Measurements from ENCODE around the gene FOXN1. TPM values are rescaled to one million over a fixed set of nuclear protein-coding genes. Genes with fewer than 3 reads are reported as not detected.
A peak's percentile ranks its signal among the peaks of the same experiment; 100 is the strongest.

Gene FOXN1
- total RNA-seq, 1 donor from 2014 or later, result not detected

DNA sequence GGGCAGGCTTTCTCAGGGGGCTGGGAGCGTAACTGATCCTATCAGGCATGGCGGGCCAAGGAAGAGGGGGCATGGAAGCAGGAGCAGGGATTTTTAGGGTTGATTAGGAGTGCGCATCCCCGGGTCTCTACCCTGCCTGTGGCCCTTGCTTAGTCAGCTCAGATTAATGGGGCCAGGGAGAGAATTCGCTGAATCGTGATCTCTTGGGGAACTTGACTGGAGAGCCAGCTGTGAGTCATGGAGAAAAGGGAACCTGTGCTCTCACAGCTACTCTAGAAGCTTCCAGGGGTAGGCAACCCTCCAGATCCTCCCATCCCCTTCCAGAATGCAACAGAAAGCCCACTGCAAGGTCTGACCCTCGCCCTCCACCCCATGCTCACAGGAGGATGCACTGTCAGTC, 3.6 kb downstream of the FOXN1 start:
- H3K36me3 ChIP-seq, result no peaks in the 10 kb centered on the region
- H3K9ac ChIP-seq, result no peak overlapping the region
- H3K9me3 Mint-ChIP-seq, result no peaks in the 10 kb centered on the region
- no peaks in the 10 kb centered on the region for H4K20me1 ChIP-seq (ENCODE audit: low read depth)
- H3K27ac Mint-ChIP-seq, result peak overlapping the region; percentile 72
- H3K27me3 ChIP-seq, result no peaks in the 10 kb centered on the region
- H3K4me3 Mint-ChIP-seq, result no peak overlapping the region
- no peak overlapping the region for H2AFZ ChIP-seq (replicated peaks)
- no peaks in the 10 kb centered on the region for H3K4me1 ChIP-seq
- no peaks in the 10 kb centered on the region for H3K9me3 ChIP-seq (ENCODE audit: low read depth)
- no peak for DNase-seq (ENCODE audit: low spot score)
- H3K4me2 ChIP-seq, result no peak overlapping the region
- H3K27me3 Mint-ChIP-seq (ENCODE audit: insufficient read depth, low read depth), result peaks cover 16% of the 10 kb centered on the region
- peaks cover 3% of the 10 kb centered on the region for H3K4me1 Mint-ChIP-seq
- TF ChIP-seq EZH2phosphoT487 (IDR thresholded peaks at IDR 0.05), result no peak
- TF ChIP-seq, protein P1, sequence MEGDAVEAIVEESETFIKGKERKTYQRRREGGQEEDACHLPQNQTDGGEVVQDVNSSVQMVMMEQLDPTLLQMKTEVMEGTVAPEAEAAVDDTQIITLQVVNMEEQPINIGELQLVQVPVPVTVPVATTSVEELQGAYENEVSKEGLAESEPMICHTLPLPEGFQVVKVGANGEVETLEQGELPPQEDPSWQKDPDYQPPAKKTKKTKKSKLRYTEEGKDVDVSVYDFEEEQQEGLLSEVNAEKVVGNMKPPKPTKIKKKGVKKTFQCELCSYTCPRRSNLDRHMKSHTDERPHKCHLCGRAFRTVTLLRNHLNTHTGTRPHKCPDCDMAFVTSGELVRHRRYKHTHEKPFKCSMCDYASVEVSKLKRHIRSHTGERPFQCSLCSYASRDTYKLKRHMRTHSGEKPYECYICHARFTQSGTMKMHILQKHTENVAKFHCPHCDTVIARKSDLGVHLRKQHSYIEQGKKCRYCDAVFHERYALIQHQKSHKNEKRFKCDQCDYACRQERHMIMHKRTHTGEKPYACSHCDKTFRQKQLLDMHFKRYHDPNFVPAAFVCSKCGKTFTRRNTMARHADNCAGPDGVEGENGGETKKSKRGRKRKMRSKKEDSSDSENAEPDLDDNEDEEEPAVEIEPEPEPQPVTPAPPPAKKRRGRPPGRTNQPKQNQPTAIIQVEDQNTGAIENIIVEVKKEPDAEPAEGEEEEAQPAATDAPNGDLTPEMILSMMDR (IDR thresholded peaks at IDR 0.05), result no peak
- TF ChIP-seq EZH2 (IDR thresholded peaks at IDR 0.05), result no peak
- H3K79me2 ChIP-seq (ENCODE audit: low read depth), result no peaks in the 10 kb centered on the region
- H3K36me3 Mint-ChIP-seq, result no peaks in the 10 kb centered on the region
- H3F3A ChIP-seq (ENCODE audit: low read depth), result no peaks in the 10 kb centered on the region
- no peak overlapping the region for H3K4me3 ChIP-seq
- H3K27ac ChIP-seq, result no peak overlapping the region

DNA sequence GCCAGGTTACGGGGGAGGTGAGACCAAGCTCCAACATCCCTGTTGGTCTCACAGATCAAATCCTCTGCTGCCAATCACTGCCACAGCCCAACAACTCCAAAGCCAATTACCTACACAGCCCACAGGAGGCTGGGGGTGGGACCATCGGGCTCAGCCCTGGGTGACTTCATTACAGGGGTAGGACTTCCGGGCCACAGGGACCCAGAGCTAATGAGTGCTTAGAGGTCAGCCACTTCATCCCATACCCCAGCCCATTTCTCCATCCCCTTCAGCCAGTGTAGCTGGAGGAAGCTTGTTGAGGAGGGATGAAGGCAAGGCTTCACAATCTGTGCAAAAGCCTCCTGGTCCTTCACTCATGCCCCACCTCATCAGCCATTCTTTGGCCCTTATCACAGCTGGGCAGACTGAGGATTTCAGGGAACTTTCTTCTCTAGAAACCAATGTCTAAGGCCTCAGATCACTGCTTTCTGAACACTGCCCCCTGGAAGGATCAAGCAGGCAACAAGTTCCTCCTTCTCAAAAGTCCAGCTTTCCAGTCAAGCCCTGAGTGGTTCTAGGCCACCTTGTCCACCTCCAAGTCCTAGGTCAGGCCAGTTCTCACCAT, 5.8 kb downstream of the FOXN1 start:
- Histone ChIP-seq H3K36me3 (no peaks in the 10 kb centered on the region), H3K4me2 (no peak overlapping the region), H3K27ac (no peak overlapping the region), H3K27me3 (no peaks in the 10 kb centered on the region), H2AFZ (replicated peaks) (no peak overlapping the region), H3K9ac (no peak overlapping the region), H3K79me2 (ENCODE audit: low read depth) (no peaks in the 10 kb centered on the region), H4K20me1 (ENCODE audit: low read depth) (no peaks in the 10 kb centered on the region), H3F3A (ENCODE audit: low read depth) (no peaks in the 10 kb centered on the region), H3K4me1 (no peaks in the 10 kb centered on the region), H3K4me3 (no peak overlapping the region), H3K9me3 (ENCODE audit: low read depth) (no peaks in the 10 kb centered on the region)
- peaks cover 6% of the 10 kb centered on the region for H3K9me3 Mint-ChIP-seq
- no peak overlapping the region for H3K4me3 Mint-ChIP-seq
- H3K27ac Mint-ChIP-seq, result no peak overlapping the region
- H3K27me3 Mint-ChIP-seq (ENCODE audit: insufficient read depth, low read depth), result peaks cover 15% of the 10 kb centered on the region
- peaks cover 3% of the 10 kb centered on the region for H3K4me1 Mint-ChIP-seq
- no peak for DNase-seq (ENCODE audit: low spot score)
- no peaks in the 10 kb centered on the region for H3K36me3 Mint-ChIP-seq
- TF ChIP-seq, protein P1 (IDR thresholded peaks at IDR 0.05), result no peak
- TF ChIP-seq EZH2 (IDR thresholded peaks at IDR 0.05) (no peak), EZH2phosphoT487 (IDR thresholded peaks at IDR 0.05) (no peak)

DNA sequence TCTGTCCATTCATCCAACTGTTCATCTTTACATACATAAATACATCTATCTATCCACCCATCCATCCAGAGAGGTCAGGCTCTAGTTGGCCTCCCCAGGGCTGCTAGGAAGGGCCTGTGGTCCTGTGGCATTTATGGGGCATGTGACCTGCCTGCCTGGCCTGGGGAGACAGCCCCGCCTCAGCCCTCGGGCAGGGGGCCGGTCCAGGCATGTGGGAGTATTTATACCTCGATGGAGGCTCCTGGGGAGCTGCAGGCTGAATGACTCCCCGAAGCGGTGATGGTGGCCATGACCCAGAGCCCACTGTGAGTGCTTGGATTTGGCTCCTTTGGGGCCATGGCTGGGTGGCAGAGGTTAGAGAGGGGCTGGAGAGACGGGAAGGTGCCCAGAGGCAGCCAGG, 7.3 kb downstream of the FOXN1 start:
- H3K9ac ChIP-seq, result no peak overlapping the region
- no peak overlapping the region for H3K4me2 ChIP-seq
- no peaks in the 10 kb centered on the region for H3F3A ChIP-seq (ENCODE audit: low read depth)
- TF ChIP-seq EZH2 (IDR thresholded peaks at IDR 0.05) (no peak), EZH2phosphoT487 (IDR thresholded peaks at IDR 0.05) (no peak)
- TF ChIP-seq, protein P1 (IDR thresholded peaks at IDR 0.05), result no peak
- no peak overlapping the region for H3K4me3 ChIP-seq
- H3K4me1 ChIP-seq, result no peaks in the 10 kb centered on the region
- H3K36me3 Mint-ChIP-seq, result no peaks in the 10 kb centered on the region
- H3K4me1 Mint-ChIP-seq, result peaks cover 3% of the 10 kb centered on the region
- peak overlapping the region; percentile 15 for H3K27ac Mint-ChIP-seq
- DNase-seq (ENCODE audit: low spot score), result no peak
- no peaks in the 10 kb centered on the region for H3K36me3 ChIP-seq
- H2AFZ ChIP-seq (replicated peaks), result no peak overlapping the region
- no peak overlapping the region for H3K4me3 Mint-ChIP-seq
- peaks cover 9% of the 10 kb centered on the region for H3K9me3 Mint-ChIP-seq
- H3K27me3 Mint-ChIP-seq (ENCODE audit: insufficient read depth, low read depth), result peaks cover 17% of the 10 kb centered on the region
- H4K20me1 ChIP-seq (ENCODE audit: low read depth), result no peaks in the 10 kb centered on the region
- no peak overlapping the region for H3K27ac ChIP-seq
- H3K79me2 ChIP-seq (ENCODE audit: low read depth), result no peaks in the 10 kb centered on the region
- H3K9me3 ChIP-seq (ENCODE audit: low read depth), result no peaks in the 10 kb centered on the region
- no peaks in the 10 kb centered on the region for H3K27me3 ChIP-seq
